ENCODE measurements around the gene SSTR3.

The SSTR3 gene

DNA sequence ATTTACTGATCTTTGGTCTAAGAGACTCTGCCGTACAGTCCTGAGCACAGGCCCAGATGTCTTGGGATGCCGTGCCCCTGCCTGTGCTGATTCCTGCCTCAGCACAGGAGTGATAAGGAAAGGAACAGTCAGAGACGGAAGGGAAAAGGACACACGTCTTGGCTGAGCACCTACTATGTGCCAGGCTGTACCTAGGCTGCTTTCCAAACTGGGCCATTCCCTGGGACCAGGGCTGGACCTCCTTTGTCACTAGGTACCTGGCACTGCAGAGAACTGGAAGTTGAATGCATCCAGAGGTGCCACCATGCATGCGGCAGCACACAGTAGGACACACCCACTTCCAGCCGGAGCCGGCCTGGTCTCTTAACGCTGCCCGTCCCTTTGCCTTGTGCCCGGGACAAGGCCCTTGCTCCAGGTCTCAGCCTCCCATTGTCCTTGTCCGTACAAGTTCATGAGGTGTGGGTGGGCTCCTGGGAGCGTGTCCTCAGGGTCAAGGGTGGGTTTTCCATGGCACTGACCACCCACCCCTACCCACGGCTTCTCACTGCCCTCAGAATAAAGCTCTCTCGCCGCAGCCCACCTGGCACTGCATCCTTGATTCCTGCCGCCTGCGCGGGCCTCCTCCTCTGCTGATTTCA, 1.1 kb upstream of the SSTR3 start:
- DNase-seq (ENCODE audit: low read depth): no peak
- H3K4me3 ChIP-seq (replicated peaks; ENCODE audit: low read depth, low read length): no peak overlapping the region
- TF ChIP-seq, protein P1, sequence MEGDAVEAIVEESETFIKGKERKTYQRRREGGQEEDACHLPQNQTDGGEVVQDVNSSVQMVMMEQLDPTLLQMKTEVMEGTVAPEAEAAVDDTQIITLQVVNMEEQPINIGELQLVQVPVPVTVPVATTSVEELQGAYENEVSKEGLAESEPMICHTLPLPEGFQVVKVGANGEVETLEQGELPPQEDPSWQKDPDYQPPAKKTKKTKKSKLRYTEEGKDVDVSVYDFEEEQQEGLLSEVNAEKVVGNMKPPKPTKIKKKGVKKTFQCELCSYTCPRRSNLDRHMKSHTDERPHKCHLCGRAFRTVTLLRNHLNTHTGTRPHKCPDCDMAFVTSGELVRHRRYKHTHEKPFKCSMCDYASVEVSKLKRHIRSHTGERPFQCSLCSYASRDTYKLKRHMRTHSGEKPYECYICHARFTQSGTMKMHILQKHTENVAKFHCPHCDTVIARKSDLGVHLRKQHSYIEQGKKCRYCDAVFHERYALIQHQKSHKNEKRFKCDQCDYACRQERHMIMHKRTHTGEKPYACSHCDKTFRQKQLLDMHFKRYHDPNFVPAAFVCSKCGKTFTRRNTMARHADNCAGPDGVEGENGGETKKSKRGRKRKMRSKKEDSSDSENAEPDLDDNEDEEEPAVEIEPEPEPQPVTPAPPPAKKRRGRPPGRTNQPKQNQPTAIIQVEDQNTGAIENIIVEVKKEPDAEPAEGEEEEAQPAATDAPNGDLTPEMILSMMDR (IDR thresholded peaks at IDR 0.05; ENCODE audit: low read length, missing control alignments): no peak

DNA sequence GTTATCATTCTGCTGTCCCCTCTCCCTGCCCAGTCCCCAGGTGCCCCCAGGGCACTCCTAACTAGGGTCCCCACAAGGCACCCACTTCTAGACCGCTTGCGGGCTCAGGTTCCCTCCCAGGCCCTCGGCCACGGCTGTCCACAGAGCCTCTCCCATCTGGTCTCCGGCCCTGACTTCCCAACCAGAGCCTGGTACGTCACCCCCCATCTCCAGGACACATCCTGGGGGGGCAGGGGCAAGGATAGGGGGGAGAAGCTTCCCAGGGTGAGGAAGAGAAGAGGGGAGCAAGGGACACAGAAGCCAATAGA, 457 bp downstream of the SSTR3 start:
- no peak for DNase-seq (ENCODE audit: low read depth)
- no peak overlapping the region for H3K4me3 ChIP-seq (replicated peaks; ENCODE audit: low read depth, low read length)
- TF ChIP-seq, protein P1 (IDR thresholded peaks at IDR 0.05; ENCODE audit: low read length, missing control alignments): no peak

DNA sequence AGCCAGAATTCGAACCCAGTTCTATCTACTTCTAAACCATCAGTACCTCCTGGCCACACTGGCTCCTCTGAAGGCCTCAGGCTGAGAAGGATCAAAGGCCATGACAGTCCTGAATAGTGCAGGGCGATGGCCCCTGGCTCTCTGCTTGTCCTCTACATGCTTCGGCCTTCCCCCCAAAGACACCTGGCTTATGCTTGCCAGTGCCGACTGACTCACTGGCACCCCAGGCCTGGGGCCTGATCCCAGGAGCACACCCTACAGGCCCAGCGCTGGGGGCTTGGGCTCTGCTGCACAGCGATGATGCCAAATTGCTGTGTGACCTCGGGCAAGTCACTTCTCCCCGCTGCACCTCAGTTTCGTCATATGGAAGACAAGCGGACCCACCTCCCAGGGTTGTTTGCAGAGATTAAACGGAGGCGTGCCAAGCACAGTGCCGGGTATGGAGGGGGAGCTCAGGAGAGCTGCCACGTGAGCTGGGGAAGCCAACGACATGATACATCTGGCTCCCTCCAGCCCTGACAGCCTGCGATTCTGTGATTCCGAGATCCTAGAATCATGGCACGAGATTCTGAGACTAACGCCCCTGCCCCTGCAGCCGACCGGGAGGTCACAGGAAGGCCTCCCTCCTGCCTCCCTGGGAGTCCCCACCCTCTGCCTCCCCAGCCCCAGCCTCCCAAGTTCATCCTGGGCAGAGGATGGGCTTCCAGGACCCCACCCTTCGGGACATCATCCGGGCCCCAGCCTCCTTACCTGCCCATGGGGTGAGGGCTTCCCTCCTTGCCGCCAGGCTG, 1.0 kb downstream of the SSTR3 start:
- TF ChIP-seq, protein P1 (IDR thresholded peaks at IDR 0.05; ENCODE audit: low read length, missing control alignments): no peak
- DNase-seq (ENCODE audit: low read depth): no peak
- H3K4me3 ChIP-seq (replicated peaks; ENCODE audit: low read depth, low read length): no peak overlapping the region

DNA sequence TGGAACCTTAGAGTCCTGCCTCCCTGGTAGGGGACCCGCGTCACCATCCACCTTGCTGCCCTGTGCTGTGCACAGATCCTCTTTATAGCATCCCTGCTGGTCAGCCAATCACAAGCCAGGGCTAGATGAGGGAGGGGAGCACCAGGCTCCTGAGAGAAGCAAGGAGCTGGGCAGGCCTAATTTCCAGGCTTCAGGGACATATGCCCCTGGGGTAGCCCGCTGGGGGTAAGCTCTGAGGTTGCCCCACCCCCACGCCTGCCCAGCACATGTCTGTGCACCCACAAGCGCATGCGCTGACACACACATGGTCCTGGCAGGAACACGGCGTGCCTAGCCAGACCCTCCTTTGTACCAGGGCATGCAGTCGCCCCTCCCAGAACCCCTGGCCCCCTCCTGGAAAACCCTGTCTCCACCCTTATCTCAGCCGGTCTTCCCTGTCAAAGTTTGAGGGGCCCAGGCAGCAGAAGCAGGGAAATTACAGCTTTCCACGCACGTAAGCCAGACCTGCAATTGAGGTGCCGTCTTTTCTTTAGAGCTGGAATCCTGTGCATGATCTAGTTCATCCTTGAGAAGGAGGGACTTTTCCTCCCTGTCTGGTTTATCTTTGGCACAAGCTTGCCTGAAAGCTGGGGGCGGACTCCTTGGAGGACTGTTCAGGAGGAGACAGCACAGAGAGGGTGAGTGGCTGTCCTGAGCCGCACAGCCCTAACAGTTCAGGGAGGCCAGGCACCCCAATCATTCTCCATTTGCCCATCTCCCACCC, 2.1 kb downstream of the SSTR3 start:
- TF ChIP-seq, protein P1 (IDR thresholded peaks at IDR 0.05; ENCODE audit: low read length, missing control alignments): no peak
- no peak overlapping the region for H3K4me3 ChIP-seq (replicated peaks; ENCODE audit: low read depth, low read length)
- no peak for DNase-seq (ENCODE audit: low read depth)

DNA sequence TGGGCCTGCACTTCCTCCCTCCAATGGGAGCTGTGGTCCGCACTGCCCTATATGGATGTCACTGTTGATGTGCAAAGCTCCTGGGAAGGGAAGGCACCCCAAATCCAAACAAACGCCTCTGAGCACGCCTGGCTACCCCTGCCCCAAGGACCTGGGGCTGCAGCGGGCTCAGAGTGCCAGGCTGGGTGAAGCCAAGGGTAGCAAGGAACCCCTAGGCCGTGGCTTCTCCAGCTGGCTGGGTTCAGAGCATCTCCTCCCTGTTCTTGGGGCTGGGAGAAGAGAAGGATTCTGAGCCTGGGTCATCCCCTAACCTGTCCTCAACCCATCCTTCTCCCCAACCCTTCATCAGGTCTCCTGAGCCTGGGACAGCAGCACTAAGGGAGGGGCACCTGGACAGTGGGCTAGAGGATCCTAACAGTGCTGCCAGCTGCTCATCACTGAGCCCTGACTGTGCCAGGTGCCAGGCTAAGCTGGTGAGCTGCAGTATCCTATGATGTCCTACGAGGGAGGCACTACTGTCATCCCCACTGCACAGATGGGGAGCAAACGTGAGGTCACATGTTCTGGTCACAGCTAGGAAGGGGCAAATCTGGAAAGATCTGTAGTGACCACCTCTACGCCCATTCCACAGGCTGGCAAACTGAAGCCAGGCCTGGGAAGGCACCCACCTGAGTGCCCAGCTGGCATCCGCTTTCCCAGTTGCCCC, 3.0 kb downstream of the SSTR3 start:
- TF ChIP-seq, protein P1 (IDR thresholded peaks at IDR 0.05; ENCODE audit: low read length, missing control alignments): no peak
- DNase-seq (ENCODE audit: low read depth): no peak

DNA sequence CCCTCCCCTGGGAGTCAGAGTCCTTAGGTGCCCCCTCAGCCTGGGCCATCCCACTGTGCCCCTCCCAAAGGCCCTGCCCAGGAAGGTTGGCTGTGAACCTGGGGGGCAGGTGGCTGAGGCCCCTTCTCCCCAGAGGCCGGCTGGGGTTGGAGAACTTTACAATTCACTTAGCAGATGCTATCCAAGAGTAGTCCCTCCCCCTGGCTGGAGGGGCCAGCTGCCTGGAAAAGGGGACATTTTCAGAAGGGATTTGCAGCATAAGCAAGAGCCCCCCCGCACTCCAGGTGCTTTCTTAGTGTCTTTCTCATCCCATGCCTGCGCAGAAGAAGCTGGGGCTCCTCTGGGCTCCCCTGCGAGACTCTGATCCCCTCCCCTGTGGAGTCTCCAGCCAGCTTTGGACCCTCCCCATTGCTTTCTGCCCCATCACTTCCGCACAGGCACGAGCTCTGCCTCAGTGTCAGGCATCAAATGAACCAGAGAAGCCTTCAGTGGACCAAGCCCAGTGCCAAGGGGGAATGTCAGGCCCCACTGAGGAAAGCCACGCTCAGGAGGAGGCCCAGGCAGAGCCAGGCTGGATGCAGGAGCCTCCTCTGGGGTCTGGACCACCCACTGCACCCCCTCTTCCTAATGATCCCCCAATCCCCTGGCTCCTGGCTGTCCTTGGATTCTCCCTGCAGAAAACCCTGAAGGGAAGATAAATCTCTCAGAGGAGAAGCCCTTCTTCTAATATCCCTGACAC, 3.7 kb downstream of the SSTR3 start:
- TF ChIP-seq, protein P1 (IDR thresholded peaks at IDR 0.05; ENCODE audit: low read length, missing control alignments): no peak
- no peak overlapping the region for H3K4me3 ChIP-seq (replicated peaks; ENCODE audit: low read depth, low read length)
- DNase-seq (ENCODE audit: low read depth): no peak

More for the DNA sequence above, 3.0 kb downstream of the SSTR3 start:
- no peak overlapping the region for H3K4me3 ChIP-seq (replicated peaks; ENCODE audit: low read depth, low read length)
